K562 (cell line): Measurements from ENCODE around the gene HOXB5. TPM values are rescaled to one million over a fixed set of nuclear protein-coding genes. Genes with fewer than 3 reads are reported as not detected.
A peak's percentile ranks its signal among the peaks of the same experiment; 100 is the strongest.

Experiments
- BMI1 ChIP-seq: fragments of 150-350 bp; IDR thresholded peaks from 2 replicates; pipeline ENCODE4 v1.6.1; 2014; ENCODE audit warnings: low read length
- BRD9 ChIP-seq: fragments of 450-650 bp; IDR thresholded peaks from 2 replicates; pipeline ENCODE4 v1.6.1; 2018; ENCODE audit warnings: low read depth; ENCODE audit not compliant: partially characterized antibody
- HDAC1 ChIP-seq, 2 experiments: fragments of 450-650 bp; IDR thresholded peaks; 2 replicates each; pipeline ENCODE4 v1.6.1; 2016 to 2017; ENCODE audit warnings: inconsistent platforms in 1 of 2, mild to moderate bottlenecking in 1 of 2, moderate library complexity in 1 of 2
- HNRNPL ChIP-seq: fragments of 200-400 bp; formaldehyde crosslinking; IDR thresholded peaks from 2 replicates; pipeline ENCODE4 v1.6.1; 2017; ENCODE audit warnings: low read depth, mild to moderate bottlenecking, low read length
- MEF2D ChIP-seq: conservative IDR thresholded peaks from 2 replicates; pipeline ENCODE4 v1.6.1; 2016; ENCODE audit warnings: low read depth, missing genetic modification characterization, missing compliant biosample characterization
- NONO ChIP-seq, 2 experiments: fragments of 200-400 bp in 1 of 2; fragments of 450-650 bp in 1 of 2; formaldehyde crosslinking in 1 of 2; IDR thresholded peaks; 2 replicates each; pipeline ENCODE4 v1.6.1; 2017; ENCODE audit warnings: low read depth in 2 of 2, mild to moderate bottlenecking in 2 of 2, moderate library complexity in 2 of 2, low read length in 1 of 2
- PHB ChIP-seq: fragments of 250-450 bp; sonication (Bioruptor Pico); IDR thresholded peaks from 2 replicates; pipeline ENCODE4 v1.5.0; 2021
- POLR2H ChIP-seq: IDR thresholded peaks from 2 replicates; pipeline ENCODE4 v1.6.1; 2016; ENCODE audit warnings: missing genetic modification characterization, low read depth, mild to moderate bottlenecking, control low read depth, missing compliant biosample characterization, moderate library complexity
- POLR3A ChIP-seq: IDR thresholded peaks from 2 replicates; pipeline ENCODE4 v1.6.1; 2011; ENCODE audit warnings: borderline replicate concordance, mild to moderate bottlenecking, moderate library complexity; ENCODE audit not compliant: insufficient read length, insufficient read depth; ENCODE audit errors: extremely low read depth
- RHOXF2B ChIP-seq: fragments of 250-450 bp; sonication (Bioruptor Pico); conservative IDR thresholded peaks from 2 replicates; pipeline ENCODE4 v1.5.1; 2021
- polyA plus RNA-seq, 8 experiments: library from polyadenylated mRNA; depleted of rRNA in 4 of 8; stranded (reverse) in 5 of 8; unstranded in 3 of 8; fragments of >200 nt; fragmentation: Nextera tagmentation in 2 of 8; fragmentation: Illumina TruSeq in 1 of 8; extraction: Ambion mirVana in 2 of 8; extraction: Trizol in 1 of 8; gene quantifications; 2 replicates each; pipeline versions ENCODE4 v1.2.1 to v1.2.3, GENCODE V29; 2011 to 2014; ENCODE audit warnings: inconsistent platforms in 1 of 8, missing spikeins in 1 of 8
- total RNA-seq, 7 experiments: library from RNA; depleted of rRNA in 6 of 7; stranded (reverse); fragments of >200 nt in 6 of 7; fragmentation: Illumina TruSeq in 2 of 7; extraction: Trizol in 2 of 7; gene quantifications; 2 replicates each; pipeline versions ENCODE4 v1.2.1 to v1.2.3, GENCODE V29; 2011 to 2021; ENCODE audit warnings: low replicate concordance in 1 of 7
- TF ChIP-seq, protein P1 (sequence below): fragments of 450-650 bp; formaldehyde crosslinking; conservative IDR thresholded peaks from 2 replicates; pipeline ENCODE4 v1.4.0; 2022; ENCODE audit warnings: mild to moderate bottlenecking, missing genetic modification characterization
- TF ChIP-seq, protein P2 (sequence below): fragments of 450-650 bp; IDR thresholded peaks from 2 replicates; pipeline ENCODE4 v1.6.1; 2016; ENCODE audit warnings: low read depth
- TF ChIP-seq, protein P3 (sequence below): fragments of 450-650 bp; formaldehyde crosslinking; IDR thresholded peaks from 2 replicates; pipeline ENCODE4 v1.4.0; 2020; ENCODE audit warnings: mild to moderate bottlenecking, mixed read lengths
- TF ChIP-seq, protein P4 (sequence below), 2 experiments: IDR thresholded peaks; 2 replicates each; pipeline ENCODE4 v1.6.1; 2012; ENCODE audit warnings: improper control_type of control experiment in 2 of 2, low read depth in 2 of 2, low read length in 2 of 2, borderline replicate concordance in 1 of 2

HOXB5 gene
- total and polyA plus RNA-seq, 9 of the 15 experiments (the other 6 are each of a cell fraction or from before 2014, with no cell fraction given), result 0.24 to 2.7 (median 0.65) TPM

DNA sequence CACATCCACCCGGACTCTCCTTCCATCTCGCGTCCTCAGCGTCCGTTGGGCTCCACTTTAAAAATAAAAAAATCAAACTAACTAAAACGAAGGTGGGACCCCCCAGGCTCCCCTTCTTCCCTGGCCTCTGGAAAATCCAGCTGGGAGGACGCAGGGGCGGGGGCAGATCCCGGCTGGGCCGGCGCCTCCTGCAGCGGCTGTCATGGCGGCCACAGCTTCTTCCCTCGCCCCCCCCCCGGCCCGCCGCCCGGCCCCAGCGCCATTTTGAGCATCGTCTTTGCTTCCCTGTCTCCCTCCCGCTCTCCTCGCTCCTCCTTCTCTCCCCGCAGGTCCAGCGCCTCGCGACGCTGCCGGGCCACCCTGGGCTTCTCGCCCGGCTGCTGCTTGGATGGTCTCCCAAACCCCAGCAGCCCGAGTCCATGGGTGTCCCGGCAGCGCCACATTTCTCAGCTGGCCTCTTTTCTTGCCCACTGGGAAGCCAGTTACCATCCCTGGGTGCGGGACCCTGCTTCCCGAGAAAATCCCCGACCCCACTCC is 51.9 kb downstream of the HOXB5 start (continued):
- TF ChIP-seq, protein P1, sequence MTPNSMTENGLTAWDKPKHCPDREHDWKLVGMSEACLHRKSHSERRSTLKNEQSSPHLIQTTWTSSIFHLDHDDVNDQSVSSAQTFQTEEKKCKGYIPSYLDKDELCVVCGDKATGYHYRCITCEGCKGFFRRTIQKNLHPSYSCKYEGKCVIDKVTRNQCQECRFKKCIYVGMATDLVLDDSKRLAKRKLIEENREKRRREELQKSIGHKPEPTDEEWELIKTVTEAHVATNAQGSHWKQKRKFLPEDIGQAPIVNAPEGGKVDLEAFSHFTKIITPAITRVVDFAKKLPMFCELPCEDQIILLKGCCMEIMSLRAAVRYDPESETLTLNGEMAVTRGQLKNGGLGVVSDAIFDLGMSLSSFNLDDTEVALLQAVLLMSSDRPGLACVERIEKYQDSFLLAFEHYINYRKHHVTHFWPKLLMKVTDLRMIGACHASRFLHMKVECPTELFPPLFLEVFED, result no peak
- TF ChIP-seq HNRNPL (no peak), NONO (IDR thresholded peaks at IDR 0.05; ENCODE audit: low read depth in 2 of 2, low read length in 1 of 2) (no peak), POLR3A (no peak), MEF2D (tag) (no peak), PHB (0 out of 2 replicates have a peak, but pooled peaks have one; percentile 18), BMI1 (no peak), POLR2H (tag) (peak; percentile 68), HDAC1 (IDR thresholded peaks at IDR 0.05) (no peak), BRD9 (peak; percentile 53), RHOXF2B (CRISPR knock-in tag) (no peak)
- TF ChIP-seq, protein P2, sequence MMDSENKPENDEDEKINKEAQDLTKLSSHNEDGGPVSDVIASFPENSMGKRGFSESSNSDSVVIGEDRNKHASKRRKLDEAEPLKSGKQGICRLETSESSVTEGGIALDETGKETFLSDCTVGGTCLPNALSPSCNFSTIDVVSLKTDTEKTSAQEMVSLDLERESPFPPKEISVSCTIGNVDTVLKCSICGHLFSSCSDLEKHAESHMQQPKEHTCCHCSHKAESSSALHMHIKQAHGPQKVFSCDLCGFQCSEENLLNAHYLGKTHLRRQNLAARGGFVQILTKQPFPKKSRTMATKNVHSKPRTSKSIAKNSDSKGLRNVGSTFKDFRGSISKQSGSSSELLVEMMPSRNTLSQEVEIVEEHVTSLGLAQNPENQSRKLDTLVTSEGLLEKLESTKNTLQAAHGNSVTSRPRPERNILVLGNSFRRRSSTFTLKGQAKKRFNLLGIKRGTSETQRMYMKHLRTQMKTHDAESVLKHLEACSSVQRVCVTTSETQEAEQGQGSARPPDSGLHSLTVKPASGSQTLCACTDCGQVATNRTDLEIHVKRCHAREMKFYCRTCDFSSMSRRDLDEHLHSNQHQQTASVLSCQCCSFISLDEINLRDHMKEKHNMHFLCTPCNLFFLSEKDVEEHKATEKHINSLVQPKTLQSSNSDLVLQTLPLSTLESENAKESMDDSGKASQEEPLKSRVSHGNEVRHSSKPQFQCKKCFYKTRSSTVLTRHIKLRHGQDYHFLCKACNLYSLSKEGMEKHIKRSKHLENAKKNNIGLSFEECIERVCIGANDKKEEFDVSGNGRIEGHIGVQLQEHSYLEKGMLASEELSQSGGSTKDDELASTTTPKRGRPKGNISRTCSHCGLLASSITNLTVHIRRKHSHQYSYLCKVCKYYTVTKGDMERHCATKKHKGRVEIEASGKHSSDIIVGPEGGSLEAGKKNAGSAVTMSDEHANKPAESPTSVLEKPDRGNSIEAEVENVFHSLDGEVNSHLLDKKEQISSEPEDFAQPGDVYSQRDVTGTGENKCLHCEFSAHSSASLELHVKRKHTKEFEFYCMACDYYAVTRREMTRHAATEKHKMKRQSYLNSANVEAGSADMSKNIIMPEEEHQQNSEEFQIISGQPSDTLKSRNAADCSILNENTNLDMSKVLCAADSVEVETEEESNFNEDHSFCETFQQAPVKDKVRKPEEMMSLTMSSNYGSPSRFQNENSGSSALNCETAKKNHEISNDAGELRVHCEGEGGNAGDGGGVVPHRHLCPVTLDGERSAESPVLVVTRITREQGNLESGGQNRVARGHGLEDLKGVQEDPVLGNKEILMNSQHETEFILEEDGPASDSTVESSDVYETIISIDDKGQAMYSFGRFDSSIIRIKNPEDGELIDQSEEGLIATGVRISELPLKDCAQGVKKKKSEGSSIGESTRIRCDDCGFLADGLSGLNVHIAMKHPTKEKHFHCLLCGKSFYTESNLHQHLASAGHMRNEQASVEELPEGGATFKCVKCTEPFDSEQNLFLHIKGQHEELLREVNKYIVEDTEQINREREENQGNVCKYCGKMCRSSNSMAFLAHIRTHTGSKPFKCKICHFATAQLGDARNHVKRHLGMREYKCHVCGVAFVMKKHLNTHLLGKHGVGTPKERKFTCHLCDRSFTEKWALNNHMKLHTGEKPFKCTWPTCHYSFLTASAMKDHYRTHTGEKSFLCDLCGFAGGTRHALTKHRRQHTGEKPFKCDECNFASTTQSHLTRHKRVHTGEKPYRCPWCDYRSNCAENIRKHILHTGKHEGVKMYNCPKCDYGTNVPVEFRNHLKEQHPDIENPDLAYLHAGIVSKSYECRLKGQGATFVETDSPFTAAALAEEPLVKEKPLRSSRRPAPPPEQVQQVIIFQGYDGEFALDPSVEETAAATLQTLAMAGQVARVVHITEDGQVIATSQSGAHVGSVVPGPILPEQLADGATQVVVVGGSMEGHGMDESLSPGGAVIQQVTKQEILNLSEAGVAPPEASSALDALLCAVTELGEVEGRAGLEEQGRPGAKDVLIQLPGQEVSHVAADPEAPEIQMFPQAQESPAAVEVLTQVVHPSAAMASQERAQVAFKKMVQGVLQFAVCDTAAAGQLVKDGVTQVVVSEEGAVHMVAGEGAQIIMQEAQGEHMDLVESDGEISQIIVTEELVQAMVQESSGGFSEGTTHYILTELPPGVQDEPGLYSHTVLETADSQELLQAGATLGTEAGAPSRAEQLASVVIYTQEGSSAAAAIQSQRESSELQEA, result no peak
- TF ChIP-seq, protein P3, sequence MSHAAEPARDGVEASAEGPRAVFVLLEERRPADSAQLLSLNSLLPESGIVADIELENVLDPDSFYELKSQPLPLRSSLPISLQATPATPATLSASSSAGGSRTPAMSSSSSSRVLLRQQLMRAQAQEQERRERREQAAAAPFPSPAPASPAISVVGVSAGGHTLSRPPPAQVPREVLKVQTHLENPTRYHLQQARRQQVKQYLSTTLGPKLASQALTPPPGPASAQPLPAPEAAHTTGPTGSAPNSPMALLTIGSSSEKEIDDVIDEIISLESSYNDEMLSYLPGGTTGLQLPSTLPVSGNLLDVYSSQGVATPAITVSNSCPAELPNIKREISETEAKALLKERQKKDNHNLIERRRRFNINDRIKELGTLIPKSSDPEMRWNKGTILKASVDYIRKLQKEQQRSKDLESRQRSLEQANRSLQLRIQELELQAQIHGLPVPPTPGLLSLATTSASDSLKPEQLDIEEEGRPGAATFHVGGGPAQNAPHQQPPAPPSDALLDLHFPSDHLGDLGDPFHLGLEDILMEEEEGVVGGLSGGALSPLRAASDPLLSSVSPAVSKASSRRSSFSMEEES (CRISPR knock-in tag), result no peak
- TF ChIP-seq, protein P4, sequence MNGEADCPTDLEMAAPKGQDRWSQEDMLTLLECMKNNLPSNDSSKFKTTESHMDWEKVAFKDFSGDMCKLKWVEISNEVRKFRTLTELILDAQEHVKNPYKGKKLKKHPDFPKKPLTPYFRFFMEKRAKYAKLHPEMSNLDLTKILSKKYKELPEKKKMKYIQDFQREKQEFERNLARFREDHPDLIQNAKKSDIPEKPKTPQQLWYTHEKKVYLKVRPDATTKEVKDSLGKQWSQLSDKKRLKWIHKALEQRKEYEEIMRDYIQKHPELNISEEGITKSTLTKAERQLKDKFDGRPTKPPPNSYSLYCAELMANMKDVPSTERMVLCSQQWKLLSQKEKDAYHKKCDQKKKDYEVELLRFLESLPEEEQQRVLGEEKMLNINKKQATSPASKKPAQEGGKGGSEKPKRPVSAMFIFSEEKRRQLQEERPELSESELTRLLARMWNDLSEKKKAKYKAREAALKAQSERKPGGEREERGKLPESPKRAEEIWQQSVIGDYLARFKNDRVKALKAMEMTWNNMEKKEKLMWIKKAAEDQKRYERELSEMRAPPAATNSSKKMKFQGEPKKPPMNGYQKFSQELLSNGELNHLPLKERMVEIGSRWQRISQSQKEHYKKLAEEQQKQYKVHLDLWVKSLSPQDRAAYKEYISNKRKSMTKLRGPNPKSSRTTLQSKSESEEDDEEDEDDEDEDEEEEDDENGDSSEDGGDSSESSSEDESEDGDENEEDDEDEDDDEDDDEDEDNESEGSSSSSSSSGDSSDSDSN (IDR thresholded peaks at IDR 0.05; ENCODE audit: borderline replicate concordance in 1 of 2, low read depth in 2 of 2, low read length in 2 of 2), result peak; percentile 22 to 84; a peak in 2 of 4 replicates
